K562 (cell line): Measurements from ENCODE around the gene CRLF3. TPM values are rescaled to one million over a fixed set of nuclear protein-coding genes. Genes with fewer than 3 reads are reported as not detected.

ENCODE experiments used
- BDP1 ChIP-seq: IDR thresholded peaks from 3 replicates; pipeline ENCODE4 v1.6.1; 2011; ENCODE audit not compliant: insufficient read length, insufficient read depth
- CEBPG ChIP-seq, 3 experiments: fragments of 200-800 bp in 1 of 3; sonication (Bioruptor generic) in 1 of 3; sonication (generic) in 1 of 3; formaldehyde crosslinking in 1 of 3; IDR thresholded peaks in 2 of 3; conservative IDR thresholded peaks in 1 of 3; 2 replicates each; pipeline versions ENCODE4 v1.6.1 to v1.8.0; 2016 to 2022; ENCODE audit warnings: missing compliant biosample characterization in 2 of 3, missing genetic modification characterization in 2 of 3, mild to moderate bottlenecking in 1 of 3, missing genetic modification reagents in 1 of 3
- CHCHD3 ChIP-seq: fragments of 250-450 bp; sonication (Bioruptor Pico); IDR thresholded peaks from 2 replicates; pipeline ENCODE4 v2.1.2; 2022; ENCODE audit warnings: mild to moderate bottlenecking
- CHD1 ChIP-seq: fragments of 200-600 bp; sonication (generic); IDR thresholded peaks from one replicate; pipeline ENCODE4 v1.6.1; 2012; ENCODE audit warnings: mild to moderate bottlenecking, moderate library complexity, low read length, inconsistent platforms
- ELF1 ChIP-seq: fragments of 200-800 bp; sonication (Bioruptor generic); IDR thresholded peaks from 2 replicates; pipeline ENCODE4 v1.6.1; 2016; ENCODE audit warnings: missing genetic modification characterization, missing compliant biosample characterization
- ELF4 ChIP-seq: fragments of 450-650 bp; formaldehyde crosslinking; IDR thresholded peaks from 2 replicates; pipeline ENCODE4 v1.4.0; 2022; ENCODE audit warnings: missing genetic modification characterization
- FOXM1 ChIP-seq, 2 experiments: fragments of 450-650 bp in 1 of 2; sonication (generic) in 1 of 2; formaldehyde crosslinking in 1 of 2; IDR thresholded peaks; 2 replicates each; pipeline versions ENCODE4 v1.6.1 to v1.9.0; 2017 to 2022; ENCODE audit warnings: low read depth in 2 of 2, mild to moderate bottlenecking in 2 of 2, missing genetic modification reagents in 1 of 2, moderate library complexity in 1 of 2
- NEUROD1 ChIP-seq: fragments of 150-350 bp; IDR thresholded peaks from 2 replicates; pipeline ENCODE4 v1.6.1; 2014; ENCODE audit warnings: borderline replicate concordance, low read length, low read depth; ENCODE audit not compliant: partially characterized antibody
- NFIC ChIP-seq: fragments of 450-650 bp; IDR thresholded peaks from 2 replicates; pipeline ENCODE4 v1.6.1; 2017; ENCODE audit warnings: mild to moderate bottlenecking, inconsistent platforms
- PHTF2 ChIP-seq: fragments of 250-450 bp; sonication (Bioruptor Pico); IDR thresholded peaks from 2 replicates; pipeline ENCODE4 v1.5.0; 2021; ENCODE audit warnings: mild to moderate bottlenecking
- POLR2A ChIP-seq: fragments of 450-650 bp; conservative IDR thresholded peaks from 2 replicates; pipeline ENCODE4 v1.6.1; 2016
- RB1 ChIP-seq: fragments of 450-650 bp; IDR thresholded peaks from 2 replicates; pipeline ENCODE4 v1.6.1; 2017; ENCODE audit warnings: low read depth, mild to moderate bottlenecking
- RCOR1 ChIP-seq, 2 experiments: IDR thresholded peaks; 2 replicates each; pipeline ENCODE4 v1.6.1; 2012; ENCODE audit warnings: low read depth in 2 of 2, low read length in 2 of 2, borderline replicate concordance in 1 of 2, improper control_type of control experiment in 1 of 2
- RFX7 ChIP-seq: fragments of 250-450 bp; sonication (Bioruptor Pico); IDR thresholded peaks from 2 replicates; pipeline ENCODE4 v1.5.1; 2021; ENCODE audit warnings: mild to moderate bottlenecking
- SAP30 ChIP-seq: fragments of 200-600 bp; sonication (generic); IDR thresholded peaks from 2 replicates; pipeline ENCODE4 v1.6.1; 2012; ENCODE audit warnings: borderline replicate concordance, low read depth, mild to moderate bottlenecking, moderate library complexity, low read length, control low read depth, inconsistent platforms; ENCODE audit not compliant: insufficient read depth, poor library complexity, severe bottlenecking
- SMARCA5 ChIP-seq: fragments of 450-650 bp; IDR thresholded peaks from 2 replicates; pipeline ENCODE4 v1.6.1; 2016
- STAT5B ChIP-seq: fragments of 250-450 bp; sonication (Bioruptor Pico); IDR thresholded peaks from 2 replicates; pipeline ENCODE4 v1.8.0; 2021; ENCODE audit warnings: mild to moderate bottlenecking, inconsistent platforms
- TAF7 ChIP-seq: fragments of 450-650 bp; IDR thresholded peaks from 2 replicates; pipeline ENCODE4 v1.6.1; 2016; ENCODE audit warnings: missing genetic modification characterization, missing compliant biosample characterization
- TEAD2 ChIP-seq: fragments of 450-650 bp; IDR thresholded peaks from 2 replicates; pipeline ENCODE4 v1.6.1; 2016; ENCODE audit warnings: missing genetic modification characterization, control low read depth, missing compliant biosample characterization
- USF2 ChIP-seq: sonication (generic); formaldehyde crosslinking; IDR thresholded peaks from 2 replicates; pipeline ENCODE4 v1.5.0; 2020; ENCODE audit warnings: missing genetic modification reagents
- XRCC3 ChIP-seq: fragments of 450-650 bp; IDR thresholded peaks from 2 replicates; pipeline ENCODE4 v1.6.1; 2017; ENCODE audit warnings: mild to moderate bottlenecking, moderate library complexity
- ZNF175 ChIP-seq: fragments of 200-800 bp; sonication (Bioruptor generic); IDR thresholded peaks from 2 replicates; pipeline ENCODE4 v1.6.1; 2016; ENCODE audit warnings: low read depth, mild to moderate bottlenecking, missing genetic modification characterization, missing compliant biosample characterization
- ZNF282 ChIP-seq: sonication (generic); formaldehyde crosslinking; IDR thresholded peaks from 2 replicates; pipeline ENCODE4 v1.8.1; 2023; ENCODE audit warnings: missing genetic modification reagents
- ZNF316 ChIP-seq: fragments of 450-650 bp; IDR thresholded peaks from 2 replicates; pipeline ENCODE4 v1.6.1; 2016
- ZNF444 ChIP-seq: fragments of 250-450 bp; sonication (Bioruptor Pico); IDR thresholded peaks from 2 replicates; pipeline ENCODE4 v1.4.0; 2020; ENCODE audit warnings: mild to moderate bottlenecking, moderate library complexity
- ZNF507 ChIP-seq: conservative IDR thresholded peaks from 2 replicates; pipeline ENCODE4 v1.6.1; 2017; ENCODE audit warnings: missing genetic modification characterization, missing compliant biosample characterization
- ZNF785 ChIP-seq: fragments of 250-450 bp; sonication (Bioruptor Pico); IDR thresholded peaks from 2 replicates; pipeline ENCODE4 v1.4.0; 2020; ENCODE audit warnings: mild to moderate bottlenecking
- polyA plus RNA-seq, 8 experiments: library from polyadenylated mRNA; depleted of rRNA in 4 of 8; stranded (reverse) in 5 of 8; unstranded in 3 of 8; fragments of >200 nt; fragmentation: Nextera tagmentation in 2 of 8; fragmentation: Illumina TruSeq in 1 of 8; extraction: Ambion mirVana in 2 of 8; extraction: Trizol in 1 of 8; gene quantifications; 2 replicates each; pipeline versions ENCODE4 v1.2.1 to v1.2.3, GENCODE V29; 2011 to 2014; ENCODE audit warnings: inconsistent platforms in 1 of 8, missing spikeins in 1 of 8
- total RNA-seq, 7 experiments: library from RNA; depleted of rRNA in 6 of 7; stranded (reverse); fragments of >200 nt in 6 of 7; fragmentation: Illumina TruSeq in 2 of 7; extraction: Trizol in 2 of 7; gene quantifications; 2 replicates each; pipeline versions ENCODE4 v1.2.1 to v1.2.3, GENCODE V29; 2011 to 2021; ENCODE audit warnings: low replicate concordance in 1 of 7
- TF ChIP-seq, protein P1 (sequence below): fragments of 200-400 bp; formaldehyde crosslinking; IDR thresholded peaks from 2 replicates; pipeline ENCODE4 v1.6.1; 2017; ENCODE audit warnings: mild to moderate bottlenecking, low read depth, low read length, moderate library complexity
- TF ChIP-seq, protein P2 (sequence below): fragments of 250-450 bp; sonication (Bioruptor Pico); IDR thresholded peaks from 2 replicates; pipeline ENCODE4 v1.8.0; 2021; ENCODE audit warnings: borderline replicate concordance, mild to moderate bottlenecking, moderate library complexity; ENCODE audit not compliant: poor library complexity, severe bottlenecking

Gene CRLF3
- total and polyA plus RNA-seq, 9 of the 15 experiments (the other 6 are each of a cell fraction or from before 2014, with no cell fraction given): 13.2 to 55.9 (median 29.8) TPM

DNA sequence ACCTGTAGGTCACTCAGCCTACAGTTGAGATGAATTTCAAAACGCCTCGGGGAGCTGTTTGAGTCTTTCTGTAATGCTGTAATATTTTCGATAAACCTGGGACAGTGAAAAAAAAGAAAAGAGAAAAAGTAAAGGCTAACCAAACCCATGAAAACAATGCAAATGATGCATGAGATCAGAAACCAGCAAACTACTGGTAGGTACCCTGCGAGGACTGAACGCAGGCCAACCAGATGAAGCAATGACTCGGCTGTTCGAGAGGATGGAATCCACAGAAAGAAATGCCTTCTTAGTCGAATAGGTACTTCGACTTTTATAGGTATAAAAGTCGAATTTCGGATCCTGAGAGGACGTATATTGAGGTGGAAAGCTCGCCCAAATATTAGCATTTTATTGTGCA is 6.8 kb upstream of the CRLF3 start (continued):
- no peak for TF ChIP-seq SMARCA5
- TF ChIP-seq ZNF444: no peak
- TF ChIP-seq ZNF316: peak; percentile 62; the same call in 1 of the 2 replicates
- TF ChIP-seq ZNF175: no peak
- TF ChIP-seq ZNF507 (tag): no peak
- no peak for TF ChIP-seq PHTF2 (CRISPR knock-in tag)
- no peak for TF ChIP-seq CHCHD3
- TF ChIP-seq, protein P1, sequence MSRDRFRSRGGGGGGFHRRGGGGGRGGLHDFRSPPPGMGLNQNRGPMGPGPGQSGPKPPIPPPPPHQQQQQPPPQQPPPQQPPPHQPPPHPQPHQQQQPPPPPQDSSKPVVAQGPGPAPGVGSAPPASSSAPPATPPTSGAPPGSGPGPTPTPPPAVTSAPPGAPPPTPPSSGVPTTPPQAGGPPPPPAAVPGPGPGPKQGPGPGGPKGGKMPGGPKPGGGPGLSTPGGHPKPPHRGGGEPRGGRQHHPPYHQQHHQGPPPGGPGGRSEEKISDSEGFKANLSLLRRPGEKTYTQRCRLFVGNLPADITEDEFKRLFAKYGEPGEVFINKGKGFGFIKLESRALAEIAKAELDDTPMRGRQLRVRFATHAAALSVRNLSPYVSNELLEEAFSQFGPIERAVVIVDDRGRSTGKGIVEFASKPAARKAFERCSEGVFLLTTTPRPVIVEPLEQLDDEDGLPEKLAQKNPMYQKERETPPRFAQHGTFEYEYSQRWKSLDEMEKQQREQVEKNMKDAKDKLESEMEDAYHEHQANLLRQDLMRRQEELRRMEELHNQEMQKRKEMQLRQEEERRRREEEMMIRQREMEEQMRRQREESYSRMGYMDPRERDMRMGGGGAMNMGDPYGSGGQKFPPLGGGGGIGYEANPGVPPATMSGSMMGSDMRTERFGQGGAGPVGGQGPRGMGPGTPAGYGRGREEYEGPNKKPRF: no peak
- no peak for TF ChIP-seq USF2 (CRISPR knock-in tag)
- TF ChIP-seq CEBPG (CRISPR knock-in tag; IDR thresholded peaks at IDR 0.05): no peak
- TF ChIP-seq CEBPG (tag; conservative IDR thresholded peaks at IDR 0.05 in 1 of 2, IDR thresholded peaks at IDR 0.05 in 1 of 2): peak; percentile 57 to 66; a peak in 3 of 4 replicates
- peak; percentile 3; the same call in 1 of the 2 replicates for TF ChIP-seq ELF1 (tag)
- no peak for TF ChIP-seq BDP1
- TF ChIP-seq ZNF282 (CRISPR knock-in tag): no peak
- no peak for TF ChIP-seq SAP30
- no peak for TF ChIP-seq NEUROD1
- TF ChIP-seq ELF4: no peak
- TF ChIP-seq TEAD2 (tag): no peak
- TF ChIP-seq RFX7 (CRISPR knock-in tag): no peak
- no peak for TF ChIP-seq CHD1
- TF ChIP-seq FOXM1 (IDR thresholded peaks at IDR 0.05; ENCODE audit: low read depth): no peak
- no peak for TF ChIP-seq FOXM1 (CRISPR knock-in tag; IDR thresholded peaks at IDR 0.05; ENCODE audit: low read depth)
- TF ChIP-seq RB1: no peak
- TF ChIP-seq POLR2A: no peak
- no peak for TF ChIP-seq XRCC3
- TF ChIP-seq, protein P2, sequence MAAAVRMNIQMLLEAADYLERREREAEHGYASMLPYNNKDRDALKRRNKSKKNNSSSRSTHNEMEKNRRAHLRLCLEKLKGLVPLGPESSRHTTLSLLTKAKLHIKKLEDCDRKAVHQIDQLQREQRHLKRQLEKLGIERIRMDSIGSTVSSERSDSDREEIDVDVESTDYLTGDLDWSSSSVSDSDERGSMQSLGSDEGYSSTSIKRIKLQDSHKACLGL (CRISPR knock-in tag): no peak
- TF ChIP-seq NFIC: no peak
- no peak for TF ChIP-seq TAF7 (tag)
- peak in 1 of 2 experiments; percentile 49; a peak in 1 of 4 replicates for TF ChIP-seq RCOR1 (IDR thresholded peaks at IDR 0.05; ENCODE audit: borderline replicate concordance in 1 of 2, low read depth in 2 of 2, low read length in 2 of 2)
- no peak for TF ChIP-seq ZNF785 (CRISPR knock-in tag)
- TF ChIP-seq STAT5B (CRISPR knock-in tag): no peak
